Stimulated activated effector memory CD8-positive, alpha-beta T cell treated with anti-CD3 and anti-CD28 coated beads, Interleukin-12 subunit alpha, Interleukin-12 subunit beta, amount 100 ng/mL, for 72 hours (primary cell): ENCODE measurements around the gene HMOX2.

ENCODE experiments used
- ATAC-seq: fragments of 150-1000 bp; cut with Tn5 transposase; 2 replicates; pipeline ENCODE4 v1.10.0; 2021
- DNase-seq, 2 donors: peaks; one replicate each; pipeline ENCODE4 v3.0.0; 2021 to 2022; ENCODE audit warnings: low spot score in 2 of 2
- H3K27ac Mint-ChIP-seq: one replicate; pipeline ENCODE4 v1.8.0; 2022; ENCODE audit warnings: mild to moderate bottlenecking, mixed read lengths
- H3K36me3 Mint-ChIP-seq: one replicate; pipeline ENCODE4 v1.8.0; 2022; ENCODE audit warnings: mild to moderate bottlenecking, mixed read lengths
- H3K4me1 Mint-ChIP-seq: one replicate; pipeline ENCODE4 v1.8.0; 2022; ENCODE audit warnings: mixed read lengths
- H3K4me3 Mint-ChIP-seq: one replicate; pipeline ENCODE4 v1.8.0; 2022; ENCODE audit warnings: mild to moderate bottlenecking, mixed read lengths
- H3K9me3 Mint-ChIP-seq: one replicate; pipeline ENCODE4 v1.8.0; 2022; ENCODE audit warnings: mixed read lengths

The HMOX2 gene

DNA sequence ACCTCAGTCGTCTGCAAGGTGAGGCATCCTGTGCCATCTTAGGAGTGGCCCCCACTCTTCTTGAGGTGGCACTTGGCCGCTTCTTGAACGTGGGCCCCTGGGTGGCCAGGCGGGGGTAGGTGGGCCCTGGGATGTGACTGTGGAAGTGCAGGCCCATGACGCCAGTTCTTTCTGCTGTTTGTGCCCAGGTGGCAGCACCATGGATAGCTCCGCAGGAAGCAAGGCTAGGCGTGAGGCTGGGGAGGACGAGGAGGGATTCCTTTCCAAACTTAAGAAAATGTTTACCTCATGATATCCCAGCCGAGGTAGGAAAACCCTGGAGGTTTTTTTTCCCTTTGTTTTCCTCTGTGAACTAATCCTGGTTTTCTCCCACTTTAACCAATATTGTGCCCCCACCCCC, 21.6 kb upstream of the HMOX2 start:
- ATAC-seq (no peak), DNase-seq (no peak)
- peaks cover 8% of the 10 kb centered on the region for H3K4me1 Mint-ChIP-seq
- H3K27ac Mint-ChIP-seq, result peak overlapping the region; percentile 26
- no peaks in the 10 kb centered on the region for H3K9me3 Mint-ChIP-seq
- H3K36me3 Mint-ChIP-seq, result peaks cover 99% of the 10 kb centered on the region
- no peak overlapping the region for H3K4me3 Mint-ChIP-seq

GRCh38 chr16:4455081-4455480, 21.1 kb upstream of the HMOX2 start:
- no peak overlapping the region for H3K4me3 Mint-ChIP-seq
- DNase-seq, result no peak
- no peaks in the 10 kb centered on the region for H3K9me3 Mint-ChIP-seq
- no peak for ATAC-seq
- peaks cover 99% of the 10 kb centered on the region for H3K36me3 Mint-ChIP-seq
- H3K4me1 Mint-ChIP-seq, result peaks cover 13% of the 10 kb centered on the region
- H3K27ac Mint-ChIP-seq, result peak overlapping the region; percentile 72

DNA sequence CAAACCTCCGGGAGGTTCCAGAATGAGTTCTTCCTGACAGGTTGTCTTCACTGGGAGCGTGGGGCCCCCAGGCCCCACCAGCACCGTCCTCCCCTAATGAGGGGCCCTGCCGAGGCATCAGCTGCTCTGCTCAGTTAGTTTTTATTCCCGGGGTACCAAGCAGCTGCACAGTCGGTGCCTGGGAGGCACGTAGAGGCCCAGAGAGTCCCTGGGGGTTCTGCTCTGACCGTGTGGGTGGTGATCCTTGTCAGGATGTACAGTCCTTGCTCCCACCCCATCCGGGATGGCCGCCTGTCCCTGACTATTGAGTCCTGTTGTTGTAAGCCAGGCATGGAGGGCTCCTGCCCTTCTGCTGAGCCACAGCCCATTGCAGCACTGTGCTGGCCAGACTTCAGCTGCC, 20.2 kb upstream of the HMOX2 start:
- Mint-ChIP-seq H3K4me1 (peaks cover 16% of the 10 kb centered on the region), H3K36me3 (peaks cover 99% of the 10 kb centered on the region), H3K27ac (peak overlapping the region; percentile 72), H3K9me3 (no peaks in the 10 kb centered on the region), H3K4me3 (no peak overlapping the region)
- ATAC-seq (no peak), DNase-seq (no peak)

- Mint-ChIP-seq H3K27ac (peak overlapping the region; percentile 41), H3K4me3 (no peak overlapping the region), H3K4me1 (peaks cover 34% of the 10 kb centered on the region), H3K9me3 (no peaks in the 10 kb centered on the region), H3K36me3 (peaks cover 75% of the 10 kb centered on the region)
- no peak for ATAC-seq
- no peak for DNase-seq
These were observed 15.3 kb upstream of the HMOX2 start for GRCh38 chr16:4460936-4461249.

DNA sequence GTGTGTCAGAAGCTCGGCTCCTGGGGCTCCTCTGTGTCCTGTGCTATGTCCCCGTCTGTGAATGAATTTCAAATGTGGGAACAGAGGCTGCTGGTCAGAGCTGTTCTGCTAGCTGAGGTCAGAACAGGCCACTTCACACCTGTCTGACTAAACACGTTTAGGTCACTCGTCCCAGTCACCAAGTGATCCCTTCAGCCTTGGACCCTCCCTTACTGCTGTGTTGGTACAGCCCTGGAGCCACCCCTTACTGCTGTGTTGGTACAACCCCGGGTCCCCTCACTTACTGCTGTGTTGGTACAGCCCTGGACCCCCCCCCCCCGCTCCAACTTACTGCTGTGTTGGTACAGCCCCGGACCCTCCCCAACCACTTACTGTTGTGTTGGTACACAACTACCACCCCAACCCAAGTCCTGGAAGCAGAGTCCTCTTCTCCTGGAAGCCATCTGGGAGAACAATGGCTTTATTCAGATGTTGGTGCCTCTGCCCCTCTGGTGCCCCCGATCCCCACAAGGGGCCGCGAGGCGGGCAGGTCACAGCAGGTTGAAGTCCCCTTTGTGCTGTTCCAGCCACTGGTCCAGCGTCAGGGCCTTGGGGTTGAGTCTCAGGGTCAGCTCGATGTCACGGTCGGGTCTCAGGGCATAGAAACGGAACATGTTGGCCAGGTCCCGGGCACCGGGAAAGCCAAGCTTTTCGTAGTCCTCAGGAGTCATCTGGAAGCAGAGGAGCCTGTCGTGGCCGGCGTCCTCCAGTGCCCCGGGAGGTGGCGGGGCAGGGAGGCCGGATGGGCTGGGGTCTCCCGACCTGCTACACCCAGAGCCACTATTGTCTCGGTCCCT, 14.7 kb upstream of the HMOX2 start:
- H3K27ac Mint-ChIP-seq, result peak overlapping the region; percentile 41
- no peak for ATAC-seq

GRCh38 chr16:4463522-4464163, 12.6 kb upstream of the HMOX2 start:
- peak overlapping the region; percentile 82 for H3K27ac Mint-ChIP-seq
- ATAC-seq (no peak), DNase-seq (no peak)
- H3K36me3 Mint-ChIP-seq, result peaks cover 70% of the 10 kb centered on the region
- no peaks in the 10 kb centered on the region for H3K9me3 Mint-ChIP-seq
- H3K4me1 Mint-ChIP-seq, result peaks cover 46% of the 10 kb centered on the region
- H3K4me3 Mint-ChIP-seq, result no peak overlapping the region

More for the DNA sequence above, 14.7 kb upstream of the HMOX2 start:
- H3K4me3 Mint-ChIP-seq, result no peak overlapping the region
- no peaks in the 10 kb centered on the region for H3K9me3 Mint-ChIP-seq
- no peak for DNase-seq
- H3K36me3 Mint-ChIP-seq, result peaks cover 75% of the 10 kb centered on the region
- peaks cover 39% of the 10 kb centered on the region for H3K4me1 Mint-ChIP-seq

DNA sequence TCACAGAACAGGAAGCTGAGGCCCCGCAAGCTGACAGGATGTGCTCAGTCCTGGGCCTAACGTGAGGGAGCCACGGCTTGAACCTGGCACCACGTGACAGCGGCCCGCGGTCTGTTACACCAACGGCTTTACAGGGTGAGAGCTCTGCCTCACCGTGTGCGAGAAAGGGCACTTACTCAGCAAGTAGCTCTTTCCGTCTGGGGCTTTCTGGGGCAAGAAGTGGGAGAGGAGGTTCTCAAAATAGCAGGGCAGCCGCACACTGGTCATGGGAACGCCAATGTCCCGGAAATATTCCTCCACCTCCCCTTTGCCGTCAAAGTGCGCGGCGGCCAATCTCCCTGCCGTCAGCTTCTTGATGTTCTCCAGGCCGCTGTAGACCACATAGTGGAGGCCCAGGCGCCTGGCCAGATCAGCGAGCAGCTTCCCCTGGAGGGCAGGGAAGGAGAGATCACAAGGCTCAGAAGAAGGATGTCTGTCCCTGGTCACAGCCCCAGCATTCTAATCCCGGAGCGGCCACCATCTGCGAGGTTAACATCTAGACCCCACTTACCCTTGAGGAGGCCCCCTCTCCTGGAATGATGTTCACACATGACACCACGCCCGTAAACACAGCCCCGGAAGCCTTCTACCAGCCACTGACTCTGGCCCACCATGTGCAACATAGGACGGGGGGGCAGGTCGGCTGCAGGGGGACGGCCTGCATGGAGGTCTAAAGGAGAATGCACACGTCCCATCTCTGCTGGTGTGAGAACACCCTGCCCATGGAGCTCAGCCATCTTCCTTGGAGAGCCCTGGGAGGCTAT, 10.0 kb upstream of the HMOX2 start:
- peak overlapping the region; percentile 99 for H3K27ac Mint-ChIP-seq
- DNase-seq (peak; percentile 65 to 88), ATAC-seq (peak; percentile 99)
- peaks cover 70% of the 10 kb centered on the region for H3K36me3 Mint-ChIP-seq
- H3K4me3 Mint-ChIP-seq, result peak overlapping the region; percentile 73
- H3K9me3 Mint-ChIP-seq, result no peaks in the 10 kb centered on the region
- H3K4me1 Mint-ChIP-seq, result peaks cover 27% of the 10 kb centered on the region

- ATAC-seq (no peak), DNase-seq (no peak)
- H3K4me3 Mint-ChIP-seq, result no peak overlapping the region
- H3K9me3 Mint-ChIP-seq, result no peaks in the 10 kb centered on the region
- H3K36me3 Mint-ChIP-seq, result peaks cover 73% of the 10 kb centered on the region
- peaks cover 37% of the 10 kb centered on the region for H3K4me1 Mint-ChIP-seq
- peak overlapping the region; percentile 99 for H3K27ac Mint-ChIP-seq
These were observed 8.3 kb upstream of the HMOX2 start for GRCh38 chr16:4467916-4468315.

GRCh38 chr16:4468972-4469371, 7.2 kb upstream of the HMOX2 start:
- no peak for ATAC-seq
- H3K9me3 Mint-ChIP-seq, result no peaks in the 10 kb centered on the region
- peak overlapping the region; percentile 99 for H3K27ac Mint-ChIP-seq
- peaks cover 66% of the 10 kb centered on the region for H3K36me3 Mint-ChIP-seq
- H3K4me1 Mint-ChIP-seq, result peaks cover 41% of the 10 kb centered on the region
- H3K4me3 Mint-ChIP-seq, result no peak overlapping the region
- DNase-seq, result no peak

- Mint-ChIP-seq H3K27ac (no peak overlapping the region), H3K4me1 (peaks cover 29% of the 10 kb centered on the region), H3K36me3 (peaks cover 53% of the 10 kb centered on the region), H3K4me3 (no peak overlapping the region), H3K9me3 (no peaks in the 10 kb centered on the region)
- DNase-seq, result no peak
- no peak for ATAC-seq
These were observed 4.3 kb upstream of the HMOX2 start for GRCh38 chr16:4471869-4472268.

DNA sequence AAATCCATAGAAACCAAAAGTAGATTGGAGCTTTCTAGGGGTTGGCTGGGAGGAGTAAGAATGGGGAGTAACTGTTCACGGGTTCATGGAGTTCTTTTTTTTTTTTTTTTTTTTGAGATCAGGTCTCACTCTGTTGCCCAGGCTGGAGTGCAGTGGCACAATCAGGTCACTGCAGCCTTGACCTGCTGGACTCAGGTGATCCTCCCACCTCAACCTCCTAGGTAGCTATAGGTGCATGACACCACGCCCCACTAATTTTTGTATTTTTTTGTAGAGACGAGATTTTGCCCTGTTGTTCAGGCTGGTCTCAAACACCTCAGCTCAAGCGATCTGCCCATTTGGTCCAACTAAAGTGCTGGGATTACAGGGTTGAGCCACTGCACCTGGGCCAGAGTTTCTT, 3.3 kb upstream of the HMOX2 start:
- no peaks in the 10 kb centered on the region for H3K9me3 Mint-ChIP-seq
- H3K4me3 Mint-ChIP-seq, result peak overlapping the region; percentile 84
- peaks cover 27% of the 10 kb centered on the region for H3K4me1 Mint-ChIP-seq
- ATAC-seq, result no peak
- DNase-seq, result no peak
- H3K27ac Mint-ChIP-seq, result peak overlapping the region; percentile 88
- H3K36me3 Mint-ChIP-seq, result peaks cover 56% of the 10 kb centered on the region

- H3K4me1 Mint-ChIP-seq, result peaks cover 32% of the 10 kb centered on the region
- ATAC-seq, result peak; percentile 63
These were observed 1.8 kb upstream of the HMOX2 start, which contains the start of gene NMRAL1 for GRCh38 chr16:4474192-4474961. Gene NMRAL1, minus strand, starts transcription at chr16:4474625. Its CDS starts 493 bp downstream, at chr16:4474132.

GRCh38 chr16:4477966-4478365, 1.8 kb downstream of the HMOX2 start:
- ATAC-seq (no peak), DNase-seq (no peak)
- H3K36me3 Mint-ChIP-seq, result peaks cover 64% of the 10 kb centered on the region
- no peaks in the 10 kb centered on the region for H3K9me3 Mint-ChIP-seq
- H3K27ac Mint-ChIP-seq, result peak overlapping the region; percentile 88
- peaks cover 38% of the 10 kb centered on the region for H3K4me1 Mint-ChIP-seq
- H3K4me3 Mint-ChIP-seq, result peak overlapping the region; percentile 84

More at GRCh38 chr16:4474192-4474961, 1.8 kb upstream of the HMOX2 start, which contains the start of gene NMRAL1:
- Mint-ChIP-seq H3K9me3 (no peaks in the 10 kb centered on the region), H3K4me3 (peak within 1 kb of the TSS; percentile 84), H3K36me3 (peaks cover 54% of the 10 kb centered on the region), H3K27ac (peak within 1 kb of the TSS; percentile 88)
- peak; percentile 63 to 91 for DNase-seq

DNA sequence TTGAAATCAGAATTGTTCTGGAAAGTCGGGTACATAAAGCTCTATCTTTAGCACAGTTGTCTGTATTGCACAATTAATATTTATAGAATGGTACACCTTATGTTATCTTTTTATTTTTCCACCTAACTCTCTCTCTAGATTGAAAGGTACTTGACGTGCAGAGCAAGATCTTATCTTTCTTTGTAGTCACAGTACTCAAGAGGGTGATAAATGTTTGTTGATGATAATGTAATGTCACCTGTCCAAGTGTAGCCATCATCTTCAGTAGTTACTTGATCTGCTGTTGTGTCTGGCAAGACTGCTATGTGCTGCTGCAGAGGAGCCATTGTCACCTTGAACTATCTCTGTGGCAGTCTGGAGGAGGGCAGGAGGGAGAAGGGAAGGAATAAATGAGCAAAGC, 5.3 kb downstream of the HMOX2 start:
- Mint-ChIP-seq H3K4me1 (peaks cover 41% of the 10 kb centered on the region), H3K4me3 (peak overlapping the region; percentile 3)

DNA sequence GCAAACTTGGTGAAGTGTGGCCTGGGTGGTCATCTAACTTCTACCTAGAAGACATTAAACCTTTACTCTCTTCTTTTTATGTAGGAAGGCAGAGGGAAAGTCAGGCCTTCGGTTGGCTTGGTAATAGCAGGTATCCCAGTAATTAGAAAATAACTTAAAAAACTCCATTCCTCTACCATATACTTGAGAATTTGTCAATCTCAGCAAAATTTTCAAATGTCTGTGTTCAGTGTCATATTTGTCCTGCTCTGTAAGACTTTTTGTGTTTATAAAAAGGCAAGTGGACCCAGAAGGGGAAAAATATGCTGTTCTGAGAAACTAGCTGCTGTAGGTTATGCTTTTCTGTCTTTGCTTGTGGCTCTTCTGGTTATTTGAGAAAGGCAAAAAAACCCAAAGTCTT, 5.8 kb downstream of the HMOX2 start:
- Mint-ChIP-seq H3K27ac (peak overlapping the region; percentile 36), H3K4me1 (peaks cover 43% of the 10 kb centered on the region), H3K9me3 (no peaks in the 10 kb centered on the region), H3K4me3 (peak overlapping the region; percentile 3), H3K36me3 (peaks cover 91% of the 10 kb centered on the region)
- no peak for ATAC-seq
- DNase-seq, result no peak

More for the DNA sequence above, 5.3 kb downstream of the HMOX2 start:
- Mint-ChIP-seq H3K27ac (peak overlapping the region; percentile 36), H3K36me3 (peaks cover 88% of the 10 kb centered on the region), H3K9me3 (no peaks in the 10 kb centered on the region)
- DNase-seq (no peak), ATAC-seq (no peak)
